H9 (cell line): ENCODE data around the gene CELF4. TPM values are rescaled to one million over a fixed set of nuclear protein-coding genes. Genes with fewer than 3 reads are reported as not detected.

ENCODE experiments used
- DNase-seq: peaks from one replicate; pipeline ENCODE4 v3.0.0-alpha.2; 2017
- H2AFZ ChIP-seq: one replicate; pipeline ENCODE4 v1.6.1; 2013; ENCODE audit warnings: mild to moderate bottlenecking, low read length, control low read depth, moderate library complexity
- H2AK5ac ChIP-seq: 2 replicates; pipeline ENCODE4 v1.6.1; 2013; ENCODE audit warnings: low read length, control low read depth, mixed read lengths; ENCODE audit not compliant: insufficient read length
- H2BK120ac ChIP-seq: one replicate; pipeline ENCODE4 v1.6.1; 2013; ENCODE audit warnings: low read depth, mild to moderate bottlenecking, low read length, control low read depth, inconsistent platforms; ENCODE audit not compliant: poor library complexity, severe bottlenecking
- H2BK12ac ChIP-seq: 2 replicates; pipeline ENCODE4 v1.6.1; 2013; ENCODE audit warnings: low read length, control low read depth, mixed read lengths, low read depth; ENCODE audit not compliant: insufficient read length
- H2BK15ac ChIP-seq: 2 replicates; pipeline ENCODE4 v1.6.1; 2013; ENCODE audit warnings: low read depth, low read length, control low read depth
- H2BK20ac ChIP-seq: one replicate; pipeline ENCODE4 v1.6.1; 2013; ENCODE audit warnings: low read depth, mild to moderate bottlenecking, low read length, control low read depth, inconsistent platforms; ENCODE audit not compliant: poor library complexity, severe bottlenecking
- H2BK5ac ChIP-seq: 2 replicates; pipeline ENCODE4 v1.6.1; 2013; ENCODE audit warnings: low read length, control low read depth, mixed read lengths; ENCODE audit not compliant: insufficient read length
- H3K14ac ChIP-seq: 2 replicates; pipeline ENCODE4 v1.6.1; 2013; ENCODE audit warnings: low read length, control low read depth; ENCODE audit not compliant: insufficient read depth
- H3K18ac ChIP-seq: 2 replicates; pipeline ENCODE4 v1.6.1; 2013; ENCODE audit warnings: low read depth, mild to moderate bottlenecking, mixed read lengths, low read length, control low read depth; ENCODE audit not compliant: insufficient read length
- H3K23ac ChIP-seq: 2 replicates; pipeline ENCODE4 v1.6.1; 2013; ENCODE audit warnings: low read length, control low read depth, mixed read lengths, low read depth; ENCODE audit not compliant: insufficient read length
- H3K23me2 ChIP-seq: 2 replicates; pipeline ENCODE4 v1.6.1; 2013; ENCODE audit warnings: low read depth, mild to moderate bottlenecking, mixed read lengths, low read length, control low read depth; ENCODE audit not compliant: insufficient read length, poor library complexity, severe bottlenecking
- H3K27ac ChIP-seq: 2 replicates; pipeline ENCODE4 v1.5.1; 2013; ENCODE audit warnings: low read length, control low read depth, mixed read lengths, low read depth; ENCODE audit not compliant: insufficient read length
- H3K27me3 ChIP-seq: 2 replicates; pipeline ENCODE4 v1.6.1; 2013; ENCODE audit warnings: low read length, control low read depth, inconsistent platforms; ENCODE audit not compliant: insufficient read depth
- H3K4ac ChIP-seq: 2 replicates; pipeline ENCODE4 v1.6.1; 2013; ENCODE audit warnings: low read depth, mild to moderate bottlenecking, control low read depth, inconsistent platforms, low read length, moderate library complexity
- H3K4me1 ChIP-seq: 2 replicates; pipeline ENCODE4 v1.6.1; 2013; ENCODE audit warnings: low read length, control low read depth, inconsistent platforms; ENCODE audit not compliant: insufficient read depth
- H3K4me2 ChIP-seq: 2 replicates; pipeline ENCODE4 v1.6.1; 2013; ENCODE audit warnings: low read length, control low read depth, mixed read lengths; ENCODE audit not compliant: insufficient read length, insufficient read depth
- H3K56ac ChIP-seq: 2 replicates; pipeline ENCODE4 v1.6.1; 2013; ENCODE audit warnings: low read depth, mild to moderate bottlenecking, mixed read lengths, low read length, control low read depth; ENCODE audit not compliant: insufficient read length
- H3K79me1 ChIP-seq: 2 replicates; pipeline ENCODE4 v1.6.1; 2013; ENCODE audit warnings: low read depth, mild to moderate bottlenecking, moderate library complexity, low read length, control low read depth, inconsistent platforms; ENCODE audit not compliant: insufficient read depth, poor library complexity, severe bottlenecking
- H3K79me2 ChIP-seq: 2 replicates; pipeline ENCODE4 v1.6.1; 2013; ENCODE audit warnings: low read length, control low read depth, inconsistent platforms; ENCODE audit not compliant: insufficient read depth
- H3K9ac ChIP-seq: 2 replicates; pipeline ENCODE4 v1.6.1; 2013; ENCODE audit warnings: low read length, control low read depth, mixed read lengths; ENCODE audit not compliant: insufficient read length; ENCODE audit errors: extremely low read depth
- H3K9me3 ChIP-seq: one replicate; pipeline ENCODE4 v1.6.1; 2013; ENCODE audit warnings: low read depth, low read length, inconsistent platforms; ENCODE audit not compliant: control insufficient read depth
- H3T11ph ChIP-seq: one replicate; pipeline ENCODE4 v1.6.1; 2013; ENCODE audit warnings: mild to moderate bottlenecking, low read length, control low read depth, inconsistent platforms
- H4K20me1 ChIP-seq: one replicate; pipeline ENCODE4 v1.6.1; 2013; ENCODE audit not compliant: control insufficient read depth, insufficient read length, insufficient read depth
- H4K5ac ChIP-seq: 2 replicates; pipeline ENCODE4 v1.6.1; 2013; ENCODE audit warnings: low read depth, mild to moderate bottlenecking, mixed read lengths, low read length, control low read depth; ENCODE audit not compliant: insufficient read length
- H4K8ac ChIP-seq: replicated peaks from 2 replicates; pipeline ENCODE4 v1.6.1; 2013; ENCODE audit warnings: low read length, control low read depth, mixed read lengths, low read depth; ENCODE audit not compliant: insufficient read length
- H4K91ac ChIP-seq: 2 replicates; pipeline ENCODE4 v1.6.1; 2013; ENCODE audit warnings: low read depth, mild to moderate bottlenecking, moderate library complexity, mixed read lengths, low read length, control low read depth; ENCODE audit not compliant: insufficient read length
- H3K27ac Mint-ChIP-seq, 3 experiments: 2 replicates in 2 of 3; 3 replicates in 1 of 3; pipeline ENCODE4 v1.8.0; 2020 to 2021; ENCODE audit warnings: mixed read lengths in 3 of 3, mild to moderate bottlenecking in 1 of 3, moderate library complexity in 1 of 3
- H3K27me3 Mint-ChIP-seq: 2 replicates; pipeline ENCODE4 v1.8.0; 2021; ENCODE audit warnings: low read depth, mild to moderate bottlenecking, moderate library complexity, mixed read lengths
- H3K36me3 Mint-ChIP-seq, 3 experiments: 2 replicates in 2 of 3; 3 replicates in 1 of 3; pipeline ENCODE4 v1.8.0; 2020 to 2021; ENCODE audit warnings: low read depth in 3 of 3, mixed read lengths in 3 of 3; ENCODE audit not compliant: insufficient read depth in 1 of 3
- H3K4me1 Mint-ChIP-seq, 2 experiments: 2 replicates each; pipeline ENCODE4 v1.8.0; 2020; ENCODE audit warnings: mixed read lengths in 2 of 2
- H3K4me3 Mint-ChIP-seq, 2 experiments: 2 replicates in 1 of 2; 3 replicates in 1 of 2; pipeline ENCODE4 v1.8.0; 2020 to 2021; ENCODE audit warnings: mild to moderate bottlenecking in 2 of 2, mixed read lengths in 2 of 2, moderate library complexity in 1 of 2
- H3K9me3 Mint-ChIP-seq, 2 experiments: 2 replicates in 1 of 2; 3 replicates in 1 of 2; pipeline ENCODE4 v1.8.0; 2020; ENCODE audit warnings: mild to moderate bottlenecking in 2 of 2, mixed read lengths in 2 of 2, moderate library complexity in 1 of 2
- CTCF ChIP-seq: fragments of 200-600 bp; sonication (generic); conservative IDR thresholded peaks from 3 replicates; pipeline ENCODE4 v1.8.0; 2021; ENCODE audit warnings: antibody characterized with exemption, mild to moderate bottlenecking
- WGBS: extraction: QIAGEN DNeasy Blood & Tissue Kit; methylation state at CpG from one replicate; pipeline ENCODE4 v1.1.7; 2013; ENCODE audit warnings: missing lambda C conversion rate, low lambda C conversion rate, mixed read lengths; ENCODE audit not compliant: insufficient read length; ENCODE audit errors: extremely low coverage; 5-methylcytosine and 5-hydroxymethylcytosine counted together
- total RNA-seq: library from RNA; stranded (reverse); gene quantifications from 2 replicates; pipeline ENCODE4 v1.2.1, GENCODE V29; 2021

CELF4 gene
- total RNA-seq, 1 experiment from 2014 or later, result 1.1 TPM

- peaks cover 17 to 25% of the 10 kb centered on the region in 2 experiments for H3K4me1 Mint-ChIP-seq
- H3K36me3 Mint-ChIP-seq, result peaks cover 4 to 12% (median 9%) of the 10 kb centered on the region in 3 experiments; a peak in 6 of 7 replicates
- no peak overlapping the region for H4K5ac ChIP-seq
- whole genome bisulfite sequencing, result no CpG with 5 or more reads among the region's 19 CpGs
- no peak overlapping the region for H3K4ac ChIP-seq
- H3K4me2 ChIP-seq, result no peak overlapping the region
- H4K8ac ChIP-seq, result no peak overlapping the region
- no peak overlapping the region for H2BK20ac ChIP-seq
- H2AFZ ChIP-seq, result no peak overlapping the region
- H3K27ac Mint-ChIP-seq, result no peak overlapping the region
- H2BK5ac ChIP-seq, result no peak overlapping the region
- no peak overlapping the region for H2BK12ac ChIP-seq
- H3K9ac ChIP-seq, result no peak overlapping the region
- H2BK120ac ChIP-seq, result no peak overlapping the region
- no peak overlapping the region for H2BK15ac ChIP-seq
- no peak overlapping the region for H3K56ac ChIP-seq
- H3K23me2 ChIP-seq, result no peaks in the 10 kb centered on the region
- TF ChIP-seq CTCF, result no peak
- no peaks in the 10 kb centered on the region; the same call in 1 of the 2 replicates for H3K4me1 ChIP-seq
- H3K27me3 Mint-ChIP-seq, result peaks cover 70% of the 10 kb centered on the region
- no peak for DNase-seq
- H2AK5ac ChIP-seq, result no peak overlapping the region
- H3K18ac ChIP-seq, result no peak overlapping the region
- H3T11ph ChIP-seq, result no peak overlapping the region
- no peak overlapping the region for H3K27ac ChIP-seq
- H3K79me1 ChIP-seq, result no peaks in the 10 kb centered on the region
- no peak overlapping the region for H3K4me3 Mint-ChIP-seq
- peaks cover 5% of the 10 kb centered on the region; the same call in 1 of the 2 replicates for H3K27me3 ChIP-seq
- H3K79me2 ChIP-seq, result no peaks in the 10 kb centered on the region
- H3K14ac ChIP-seq, result no peak overlapping the region
- H3K9me3 Mint-ChIP-seq, result peaks cover 18 to 22% of the 10 kb centered on the region in 2 experiments
- H4K20me1 ChIP-seq, result no peaks in the 10 kb centered on the region
- no peak overlapping the region for H4K91ac ChIP-seq
- H3K9me3 ChIP-seq, result no peaks in the 10 kb centered on the region
- H3K23ac ChIP-seq, result no peak overlapping the region
These were observed 175.8 kb downstream of the CELF4 start for GRCh38 chr18:37389684-37390368.
